HG03196 (cell line): ENCODE data around the gene SERF2.
A peak's percentile ranks its signal among the peaks of the same experiment; 100 is the strongest.
"Not testable (repeated sequence)": the region's sequence is repeated elsewhere in the genome, so short reads cannot be mapped to it uniquely, and the experiment has no call there.

Source experiments
- ATAC-seq: cut with Tn5 transposase; IDR thresholded peaks from one replicate; pipeline ENCODE4 v1.9.1; 2021; ENCODE audit not compliant: unreplicated experiment

Gene SERF2

GRCh38 chr15:43791993-43792760 lies at the start of gene SERF2:
TSS of gene SERF2 (plus strand) at chr15:43792320. CDS start at chr15:43792377, 57 bp downstream.
- peak; percentile 89 for ATAC-seq

DNA sequence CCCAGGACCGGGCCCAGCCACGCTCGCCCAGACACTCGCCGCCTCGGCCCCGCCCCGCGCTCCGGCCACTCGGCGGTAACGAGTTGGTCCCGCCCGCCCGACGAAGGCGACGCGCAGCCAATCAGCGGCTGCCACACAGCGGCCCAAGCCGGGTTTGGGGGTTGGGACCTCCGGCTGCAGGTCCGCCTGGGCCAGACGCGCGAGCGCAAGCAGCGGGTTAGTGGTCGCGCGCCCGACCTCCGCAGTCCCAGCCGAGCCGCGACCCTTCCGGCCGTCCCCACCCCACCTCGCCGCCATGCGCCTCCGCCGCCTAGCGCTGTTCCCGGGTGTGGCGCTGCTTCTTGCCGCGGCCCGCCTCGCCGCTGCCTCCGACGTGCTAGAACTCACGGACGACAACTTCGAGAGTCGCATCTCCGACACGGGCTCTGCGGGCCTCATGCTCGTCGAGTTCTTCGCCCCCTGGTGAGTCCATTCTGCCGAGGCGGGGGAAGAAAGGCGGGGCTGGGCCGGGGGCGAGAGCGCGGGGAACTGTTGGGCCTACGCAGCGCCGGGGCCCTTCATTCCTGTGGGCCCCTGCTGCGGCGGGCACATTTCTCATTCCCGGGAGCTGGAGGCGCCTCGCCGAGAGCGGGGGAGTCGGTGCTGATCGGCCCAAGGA lies 45.7 kb upstream of the SERF2 start, which contains the start of gene PDIA3:
Gene PDIA3 (plus strand): TSS at position 194 of the 658 bp plus-strand sequence. CDS start 102 bp downstream, at position 296.
- peak; percentile 75 for ATAC-seq

DNA sequence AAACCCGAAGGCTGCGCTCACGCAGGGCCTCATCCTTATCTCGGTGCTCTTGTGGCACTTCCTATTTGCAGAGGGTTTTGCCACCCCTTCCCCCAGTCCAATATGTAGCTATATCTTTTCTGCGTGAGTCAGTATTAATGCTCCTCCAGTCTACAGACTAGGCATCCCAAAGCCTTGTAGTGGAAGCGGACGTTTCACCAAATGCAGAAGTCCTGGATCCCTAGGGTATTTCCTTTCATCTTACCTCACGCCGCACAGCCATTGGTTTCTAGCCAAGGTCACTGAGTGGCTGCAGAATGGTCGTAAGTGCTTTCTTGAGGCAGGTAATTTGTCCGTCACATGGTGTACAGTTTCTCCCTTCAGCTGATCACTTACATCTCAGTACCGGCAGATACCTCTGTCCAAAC lies 45.2 kb upstream of the SERF2 start:
- not testable (repeated sequence) for ATAC-seq

- ATAC-seq: no peak
Measured at GRCh38 chr15:43748376-43748775, 43.7 kb upstream of the SERF2 start.

- peak; percentile 46 for ATAC-seq
Measured at GRCh38 chr15:43749690-43750345, 42.3 kb upstream of the SERF2 start.

GRCh38 chr15:43751885-43752284 lies 40.2 kb upstream of the SERF2 start:
- no peak for ATAC-seq

- no peak for ATAC-seq
Measured at GRCh38 chr15:43762824-43763223, 29.3 kb upstream of the SERF2 start.

- no peak for ATAC-seq
Measured at GRCh38 chr15:43763819-43764446, 28.2 kb upstream of the SERF2 start.

GRCh38 chr15:43769584-43770228 lies 22.4 kb upstream of the SERF2 start:
- no peak for ATAC-seq

- no peak for ATAC-seq
Measured at GRCh38 chr15:43771816-43772215, 20.3 kb upstream of the SERF2 start.

DNA sequence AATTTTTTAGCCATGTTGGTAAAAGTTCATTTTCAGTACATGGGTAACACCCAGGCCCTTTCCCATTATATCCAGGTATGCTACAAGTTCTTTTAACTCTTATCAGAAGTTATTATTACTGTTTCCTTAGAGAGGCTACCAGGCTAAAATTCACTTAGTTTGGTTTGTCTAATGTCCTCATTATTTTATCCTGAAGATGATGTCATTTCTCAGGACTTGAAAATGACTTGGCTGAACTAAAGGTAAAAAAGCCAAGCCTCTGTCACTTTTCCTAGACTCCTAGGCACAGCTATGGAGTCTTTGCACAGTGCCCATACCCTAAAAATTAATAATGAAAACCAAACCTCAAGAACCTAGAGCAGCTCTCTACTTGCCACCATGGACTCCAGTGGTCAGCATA lies 19.5 kb upstream of the SERF2 start:
- no peak for ATAC-seq

GRCh38 chr15:43774062-43774461 lies 18.1 kb upstream of the SERF2 start:
- ATAC-seq: no peak

GRCh38 chr15:43775411-43775965 lies 16.6 kb upstream of the SERF2 start:
- ATAC-seq: no peak

DNA sequence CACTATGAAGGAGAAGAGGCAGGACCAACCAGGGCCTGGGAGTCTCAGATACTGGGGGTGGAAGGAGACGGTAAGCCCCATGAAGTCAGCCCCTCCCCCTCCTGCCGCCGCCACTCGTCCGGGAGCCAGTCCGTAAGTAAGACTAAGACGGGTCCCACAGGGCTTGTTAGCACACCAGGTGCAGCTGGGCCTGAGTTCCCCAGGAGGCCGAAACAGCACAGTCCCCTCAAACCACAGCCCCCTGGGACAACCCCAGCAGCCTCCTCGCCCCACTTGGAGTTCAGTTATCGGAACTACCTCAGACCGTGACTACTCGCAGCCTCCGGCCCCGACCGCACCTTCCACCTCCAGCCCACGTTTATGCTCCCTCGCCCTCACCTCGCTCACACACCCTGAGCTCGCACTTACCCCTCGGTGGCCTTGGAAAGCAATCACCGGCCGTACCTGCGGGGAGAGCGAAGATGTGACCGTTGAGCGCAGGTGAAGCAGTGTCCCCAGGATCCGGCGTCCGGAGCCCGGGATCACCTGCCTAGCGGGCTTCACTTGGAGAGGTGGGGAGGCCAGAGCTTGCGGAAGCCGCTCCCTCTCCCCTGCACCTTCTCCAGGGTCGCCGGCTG lies 15.9 kb upstream of the SERF2 start:
- peak; percentile 64 for ATAC-seq

- ATAC-seq: peak; percentile 36
Measured at GRCh38 chr15:43776718-43777266, 15.3 kb upstream of the SERF2 start, which contains the start of gene ELL3. TSS of gene ELL3 (minus strand) at chr15:43776966. CDS start at chr15:43776901, 65 bp downstream.

DNA sequence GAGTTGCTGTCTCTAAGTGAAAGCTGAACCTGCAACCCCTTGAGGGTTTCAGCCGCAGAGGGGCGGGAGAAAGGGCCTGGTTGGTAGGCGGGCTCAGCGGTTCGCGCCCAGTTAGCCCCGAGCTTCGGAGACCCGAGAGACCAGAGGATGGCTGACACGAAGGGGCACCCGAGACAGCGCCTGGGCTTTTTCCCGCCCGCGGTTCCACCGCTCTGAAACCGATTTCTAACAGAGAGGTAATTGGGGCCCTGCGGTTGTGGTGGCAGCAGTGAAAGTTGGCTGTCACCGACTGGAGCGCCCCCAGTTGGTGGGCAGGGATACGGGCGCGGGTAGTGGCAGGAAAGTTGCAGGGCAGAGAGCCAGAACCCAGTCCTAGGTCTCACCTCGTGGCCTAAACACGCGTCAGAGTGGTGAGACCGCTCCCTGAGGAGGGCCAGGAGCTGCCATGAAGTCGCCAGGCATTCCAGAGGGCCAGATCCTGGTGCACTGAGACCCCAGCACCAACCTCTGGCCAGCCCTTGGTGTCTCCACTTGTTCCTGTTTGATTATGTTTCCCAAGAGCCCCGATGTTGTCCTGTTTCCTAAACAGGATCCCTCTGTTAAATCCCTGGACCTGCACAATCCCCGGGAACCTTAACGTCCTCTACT lies 14.7 kb upstream of the SERF2 start:
- ATAC-seq: peak; percentile 50

DNA sequence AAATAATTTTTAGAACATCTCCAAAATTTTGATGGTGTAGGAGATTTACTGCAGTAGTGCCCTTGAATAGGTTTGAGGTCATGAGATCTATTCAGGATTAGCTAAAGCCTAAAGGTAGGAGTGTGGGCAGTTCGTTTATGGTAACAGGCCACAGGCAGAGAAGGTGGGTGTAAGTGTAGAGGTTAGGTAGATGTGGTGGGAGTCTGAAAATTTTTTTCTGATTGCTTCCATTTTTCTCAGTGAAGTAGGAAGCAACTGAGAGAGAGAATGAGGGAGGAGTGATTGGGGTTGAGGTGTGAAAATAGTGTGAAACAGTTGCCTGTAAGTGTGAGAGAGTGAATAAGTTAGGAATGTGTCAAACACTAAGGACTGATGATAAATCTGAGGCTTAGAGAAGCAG lies 13.1 kb upstream of the SERF2 start:
- ATAC-seq: no peak

GRCh38 chr15:43789409-43789808 lies 2.7 kb upstream of the SERF2 start:
- ATAC-seq: no peak
